Karpas-422 (cell line): ENCODE measurements around the gene CCDC63. TPM values are rescaled to one million over a fixed set of nuclear protein-coding genes. Genes with fewer than 3 reads are reported as not detected.
"Not testable (repeated sequence)": the region's sequence is repeated elsewhere in the genome, so short reads cannot be mapped to it uniquely, and the experiment has no call there.

Experiments used
- DNase-seq: peaks from one replicate; pipeline ENCODE4 v3.0.0-alpha.2; 2015
- H2AFZ ChIP-seq: fragments of 200-600 bp; sonication (generic); 2 replicates; pipeline ENCODE4 v1.6.1; 2014; ENCODE audit warnings: antibody characterized with exemption, low read length, mixed read lengths
- H3K27ac ChIP-seq: fragments of 200-600 bp; sonication (generic); 2 replicates; pipeline ENCODE4 v1.5.1; 2014; ENCODE audit warnings: mild to moderate bottlenecking, low read length, moderate library complexity
- H3K27me3 ChIP-seq: fragments of 200-600 bp; sonication (generic); 2 replicates; pipeline ENCODE4 v1.6.1; 2014; ENCODE audit warnings: low read length, mixed read lengths
- H3K36me3 ChIP-seq: fragments of 200-600 bp; sonication (generic); 2 replicates; pipeline ENCODE4 v1.6.1; 2014; ENCODE audit warnings: low read length, mixed read lengths; ENCODE audit not compliant: insufficient read depth
- H3K4me1 ChIP-seq: fragments of 200-600 bp; sonication (generic); 2 replicates; pipeline ENCODE4 v1.6.1; 2014; ENCODE audit warnings: mild to moderate bottlenecking, low read length, mixed read lengths
- H3K4me2 ChIP-seq: fragments of 200-600 bp; sonication (generic); 2 replicates; pipeline ENCODE4 v1.6.1; 2014; ENCODE audit warnings: low read length, low read depth, mild to moderate bottlenecking; ENCODE audit not compliant: poor library complexity, severe bottlenecking
- H3K4me3 ChIP-seq: fragments of 200-600 bp; sonication (generic); 2 replicates; pipeline ENCODE4 v1.5.1; 2014; ENCODE audit warnings: mild to moderate bottlenecking, antibody characterized with exemption, low read length, mixed read lengths
- H3K79me2 ChIP-seq: fragments of 200-600 bp; sonication (generic); 2 replicates; pipeline ENCODE4 v1.6.1; 2014; ENCODE audit warnings: mild to moderate bottlenecking, low read length, mixed read lengths
- H3K9ac ChIP-seq: fragments of 200-600 bp; sonication (generic); 2 replicates; pipeline ENCODE4 v1.6.0; 2014; ENCODE audit warnings: low read length
- H3K9me2 ChIP-seq: fragments of 200-600 bp; sonication (generic), shearing (Covaris generic); replicated peaks from 2 replicates; pipeline ENCODE4 v1.6.0; 2014; ENCODE audit warnings: mild to moderate bottlenecking, low read length, moderate library complexity; ENCODE audit not compliant: insufficient read depth
- H3K9me3 ChIP-seq: fragments of 300-700, 200-600 bp; sonication (generic); 2 replicates; pipeline ENCODE4 v1.6.1; 2014; ENCODE audit warnings: low read length, mixed read lengths
- H4K20me1 ChIP-seq: fragments of 200-600 bp; sonication (generic); 2 replicates; pipeline ENCODE4 v1.6.1; 2014; ENCODE audit warnings: mild to moderate bottlenecking, antibody characterized with exemption, low read length, low read depth; ENCODE audit not compliant: insufficient read depth
- total RNA-seq: library from RNA; depleted of rRNA; stranded (reverse); fragments of >200 nt; shearing (Covaris generic); gene quantifications from 2 replicates; pipeline ENCODE4 v1.2.3, GENCODE V29; 2014; ENCODE audit warnings: low replicate concordance

CCDC63 gene
- total RNA-seq, 1 experiment from 2014 or later = not detected

DNA sequence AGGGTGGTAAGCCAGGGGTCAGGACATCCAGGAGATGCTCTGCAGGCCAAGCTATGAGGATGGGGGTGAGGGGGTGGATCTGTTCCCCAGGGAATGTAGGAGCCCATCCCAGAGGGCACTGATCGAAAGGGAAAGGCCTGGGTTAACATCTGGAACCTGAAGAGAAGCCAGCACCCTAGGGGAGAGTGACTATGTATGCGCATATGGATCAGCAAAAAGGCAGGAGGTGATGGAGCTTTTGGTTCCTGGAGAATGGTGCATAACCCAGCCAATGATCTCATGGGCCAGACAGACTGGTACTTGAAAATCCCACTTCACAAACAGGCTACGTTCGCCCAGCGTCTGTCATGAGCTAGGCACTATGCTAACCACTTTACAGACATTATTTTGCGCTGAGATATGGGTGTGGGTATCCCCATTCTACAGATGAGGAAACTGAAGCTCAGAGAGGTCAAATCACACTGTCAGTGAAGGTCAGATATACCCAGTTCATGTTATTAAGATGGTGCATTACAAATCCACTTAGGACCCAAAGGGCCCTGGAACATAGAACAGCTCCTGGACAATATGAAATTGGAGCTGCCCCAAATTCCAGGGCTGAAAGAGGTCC lies 1.6 kb downstream of the CCDC63 start:
- Histone ChIP-seq H3K27ac (no peak overlapping the region), H3K4me2 (no peak overlapping the region), H3K9me2 (no peaks in the 10 kb centered on the region), H3K9me3 (no peaks in the 10 kb centered on the region), H3K27me3 (no peaks in the 10 kb centered on the region), H4K20me1 (no peaks in the 10 kb centered on the region), H3K9ac (no peak overlapping the region), H3K4me3 (no peak overlapping the region), H2AFZ (no peak overlapping the region), H3K4me1 (peaks cover 7% of the 10 kb centered on the region), H3K79me2 (no peaks in the 10 kb centered on the region), H3K36me3 (no peaks in the 10 kb centered on the region)
- DNase-seq = peak; percentile 15

DNA sequence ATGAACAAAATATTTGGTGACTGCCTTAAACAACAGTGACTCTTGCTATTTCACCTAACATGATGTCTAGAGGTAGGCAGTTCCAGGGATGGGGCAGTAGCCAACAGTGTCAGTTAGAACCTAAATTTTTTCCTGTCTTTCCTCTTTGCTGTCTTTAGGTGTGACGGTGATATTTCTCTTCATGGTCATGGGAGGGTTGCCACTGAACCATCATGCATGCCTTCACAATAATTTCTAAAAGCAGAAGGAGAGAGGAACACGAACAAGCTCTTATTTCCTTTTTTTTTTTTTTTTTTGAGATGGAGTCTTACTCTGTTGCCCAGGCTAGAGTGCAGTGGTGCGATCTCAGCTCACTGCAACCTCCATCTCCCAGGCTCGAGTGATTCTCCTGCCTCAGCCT lies 2.4 kb downstream of the CCDC63 start:
- no peaks in the 10 kb centered on the region for H4K20me1 ChIP-seq
- H3K27me3 ChIP-seq = no peaks in the 10 kb centered on the region
- no peaks in the 10 kb centered on the region for H3K36me3 ChIP-seq
- no peak overlapping the region for H3K4me2 ChIP-seq
- no peak overlapping the region for H2AFZ ChIP-seq
- H3K9ac ChIP-seq = no peak overlapping the region
- no peaks in the 10 kb centered on the region for H3K9me2 ChIP-seq
- DNase-seq = peak; percentile 34
- no peak overlapping the region for H3K27ac ChIP-seq
- H3K79me2 ChIP-seq = no peaks in the 10 kb centered on the region
- H3K4me1 ChIP-seq = peaks cover 7% of the 10 kb centered on the region
- no peak overlapping the region for H3K4me3 ChIP-seq
- no peaks in the 10 kb centered on the region for H3K9me3 ChIP-seq

DNA sequence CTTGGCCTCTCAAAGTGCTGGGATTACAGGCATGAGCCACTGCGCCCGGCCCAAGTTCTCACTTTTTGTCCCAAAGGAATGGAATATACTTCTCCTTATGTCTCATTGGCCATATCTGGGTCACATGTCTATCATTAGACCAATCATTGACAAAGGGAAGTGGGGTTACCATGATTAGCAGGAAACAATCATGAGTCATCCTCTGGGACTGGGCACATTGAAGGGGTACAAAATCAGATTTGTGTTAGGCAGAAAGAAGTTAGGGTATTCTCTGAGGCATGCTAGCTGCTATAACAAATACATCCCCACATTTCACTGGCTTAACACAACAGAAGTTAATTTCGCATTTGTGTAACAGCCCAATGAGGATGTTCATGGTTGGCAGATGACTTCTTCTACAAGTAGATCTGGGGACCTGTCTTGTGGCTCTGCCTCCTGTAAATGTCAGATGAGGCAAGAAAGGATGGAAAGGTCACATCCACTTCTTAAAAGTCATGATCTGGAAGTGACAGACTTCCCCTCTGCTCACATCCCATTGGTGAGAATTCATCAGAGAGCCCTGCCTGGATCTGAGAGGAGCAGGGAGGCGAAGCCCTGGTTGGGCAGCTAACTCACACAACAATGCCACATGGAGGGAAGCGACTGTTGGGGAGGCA lies 3.1 kb downstream of the CCDC63 start:
- Histone ChIP-seq H3K4me3 (no peak overlapping the region), H4K20me1 (no peaks in the 10 kb centered on the region), H2AFZ (peak overlapping the region; percentile 71; the same call in 1 of the 2 replicates), H3K9me3 (no peaks in the 10 kb centered on the region), H3K4me2 (no peak overlapping the region), H3K9ac (no peak overlapping the region), H3K9me2 (no peaks in the 10 kb centered on the region), H3K36me3 (no peaks in the 10 kb centered on the region), H3K27ac (no peak overlapping the region), H3K4me1 (peaks cover 7% of the 10 kb centered on the region), H3K79me2 (no peaks in the 10 kb centered on the region), H3K27me3 (no peaks in the 10 kb centered on the region)
- peak; percentile 53 for DNase-seq

DNA sequence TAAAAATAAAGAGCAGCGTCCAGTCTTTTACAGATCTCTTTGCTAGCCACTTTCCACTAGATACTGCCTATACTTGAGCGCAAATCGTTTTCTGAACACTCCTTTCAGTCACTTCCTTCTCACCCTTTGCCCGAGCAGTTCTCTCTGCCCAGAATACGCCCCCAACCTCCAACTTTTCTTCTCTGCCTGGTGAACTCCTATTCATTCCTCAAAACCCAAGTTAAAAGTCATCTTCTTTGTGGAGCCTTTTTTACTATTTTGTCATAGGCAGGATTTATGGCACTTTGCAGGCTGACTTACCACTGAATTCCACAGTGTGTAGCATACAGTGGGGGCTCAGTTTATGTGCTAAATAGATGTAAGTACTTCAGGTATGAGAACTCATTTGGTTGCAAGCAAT lies 4.0 kb downstream of the CCDC63 start:
- H3K79me2 ChIP-seq = no peaks in the 10 kb centered on the region
- H3K9ac ChIP-seq = no peak overlapping the region
- peaks cover 7% of the 10 kb centered on the region for H3K4me1 ChIP-seq
- peak; percentile 17 for DNase-seq
- H3K4me2 ChIP-seq = no peak overlapping the region
- H3K27ac ChIP-seq = no peak overlapping the region
- no peak overlapping the region for H2AFZ ChIP-seq
- no peaks in the 10 kb centered on the region for H3K36me3 ChIP-seq
- no peaks in the 10 kb centered on the region for H3K9me2 ChIP-seq
- no peaks in the 10 kb centered on the region for H4K20me1 ChIP-seq
- H3K4me3 ChIP-seq = no peak overlapping the region
- H3K27me3 ChIP-seq = no peaks in the 10 kb centered on the region
- no peaks in the 10 kb centered on the region for H3K9me3 ChIP-seq

DNA sequence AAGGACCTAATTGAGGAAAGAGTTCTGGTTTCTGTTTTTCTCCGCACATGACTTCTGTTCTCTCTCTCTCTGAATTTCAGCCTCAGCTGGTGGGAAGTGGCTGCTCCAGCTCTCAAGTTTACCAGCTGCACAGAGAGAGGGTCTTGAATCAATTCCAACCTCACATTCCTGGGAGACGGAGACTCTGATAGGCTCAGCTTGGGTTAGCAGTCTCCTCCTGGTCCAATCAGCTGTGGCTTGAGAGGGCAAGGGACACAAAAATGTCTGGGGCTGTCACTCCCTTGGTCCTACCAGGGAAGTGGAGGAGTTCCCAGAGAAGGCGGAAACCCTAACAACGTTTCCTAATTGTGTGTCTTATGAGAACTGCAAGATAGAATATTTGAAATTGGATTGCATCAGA lies 7.0 kb downstream of the CCDC63 start:
- DNase-seq = no peak
- Histone ChIP-seq H4K20me1 (no peaks in the 10 kb centered on the region), H3K9me2 (no peaks in the 10 kb centered on the region), H3K36me3 (no peaks in the 10 kb centered on the region), H3K4me2 (no peak overlapping the region), H3K4me1 (peaks cover 4% of the 10 kb centered on the region), H3K79me2 (no peaks in the 10 kb centered on the region), H3K9me3 (no peaks in the 10 kb centered on the region), H3K27ac (no peak overlapping the region), H3K27me3 (no peaks in the 10 kb centered on the region), H3K9ac (no peak overlapping the region), H3K4me3 (no peak overlapping the region), H2AFZ (no peak overlapping the region)

DNA sequence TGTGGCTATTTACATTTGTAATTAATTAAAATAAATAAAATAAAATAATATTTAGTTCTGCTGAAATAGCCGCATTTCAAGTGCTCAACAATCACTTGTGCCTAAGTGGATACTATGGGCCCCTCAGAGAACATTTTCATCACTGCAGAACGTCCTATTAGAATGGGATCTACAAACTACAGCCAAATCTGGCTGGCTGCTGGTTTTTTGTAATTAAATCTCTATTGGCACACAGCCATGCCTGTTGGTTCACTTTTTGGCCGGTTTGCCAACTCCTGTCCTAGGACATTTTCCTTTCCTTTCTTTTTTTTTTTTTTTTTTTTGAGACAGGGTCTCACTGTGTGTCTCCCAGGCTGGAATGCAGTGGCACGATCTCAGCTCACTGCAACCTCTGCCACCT lies 9.8 kb downstream of the CCDC63 start:
- Histone ChIP-seq H2AFZ (no peak overlapping the region), H3K4me1 (no peaks in the 10 kb centered on the region), H3K4me2 (no peak overlapping the region), H3K9ac (no peak overlapping the region), H3K79me2 (no peaks in the 10 kb centered on the region), H3K9me2 (no peaks in the 10 kb centered on the region), H3K4me3 (no peak overlapping the region), H3K36me3 (no peaks in the 10 kb centered on the region), H3K27me3 (no peaks in the 10 kb centered on the region), H4K20me1 (no peaks in the 10 kb centered on the region), H3K9me3 (no peaks in the 10 kb centered on the region), H3K27ac (no peak overlapping the region)
- no peak for DNase-seq

DNA sequence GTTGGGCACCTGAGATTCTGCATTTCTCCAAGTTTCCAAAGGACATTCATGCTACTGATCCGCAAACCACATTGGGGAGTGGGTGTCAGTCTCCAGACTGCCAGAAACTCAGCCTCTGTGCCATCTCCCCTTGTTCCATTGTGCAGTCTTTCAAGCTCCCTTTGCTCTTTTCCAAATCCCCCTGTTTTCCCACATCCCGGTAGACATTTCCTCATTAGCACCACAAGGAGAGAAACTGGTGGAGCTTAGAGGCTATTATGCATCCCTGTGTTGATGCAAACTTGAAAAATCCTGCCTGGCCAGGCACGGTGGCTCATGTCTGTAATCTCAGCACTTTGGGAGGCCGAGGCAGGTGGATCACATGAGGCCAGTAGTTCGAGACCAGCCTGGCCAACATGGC lies 10.7 kb downstream of the CCDC63 start:
- H3K79me2 ChIP-seq = no peaks in the 10 kb centered on the region
- no peaks in the 10 kb centered on the region for H3K27me3 ChIP-seq
- no peak overlapping the region for H3K9ac ChIP-seq
- H4K20me1 ChIP-seq = no peaks in the 10 kb centered on the region
- no peaks in the 10 kb centered on the region for H3K9me2 ChIP-seq
- H3K9me3 ChIP-seq = no peaks in the 10 kb centered on the region
- no peak overlapping the region for H3K4me3 ChIP-seq
- H3K4me2 ChIP-seq = no peak overlapping the region
- H2AFZ ChIP-seq = no peak overlapping the region
- H3K36me3 ChIP-seq = no peaks in the 10 kb centered on the region
- no peak overlapping the region for H3K27ac ChIP-seq
- no peak for DNase-seq
- H3K4me1 ChIP-seq = no peaks in the 10 kb centered on the region

DNA sequence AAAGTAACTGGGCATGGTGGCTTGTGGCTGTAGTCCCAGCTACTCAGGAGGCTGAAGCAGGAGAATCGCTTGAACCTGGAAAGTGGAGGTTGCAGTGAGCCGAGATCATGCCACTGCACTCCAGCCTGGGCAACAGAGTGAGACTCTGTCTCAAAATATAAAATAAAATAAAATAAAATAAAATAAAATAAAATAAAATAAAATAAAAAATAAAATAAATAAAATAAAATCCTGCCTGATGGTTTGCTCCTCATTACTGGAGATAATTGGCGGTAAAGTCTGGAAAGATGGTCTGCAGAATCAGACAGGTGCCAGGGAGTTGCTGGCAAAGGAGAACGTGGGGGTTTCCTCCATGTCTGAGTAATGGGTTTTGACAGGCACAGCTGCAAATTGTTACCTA lies 11.2 kb downstream of the CCDC63 start:
- H3K9ac ChIP-seq, H3K27me3 ChIP-seq, H3K79me2 ChIP-seq, H2AFZ ChIP-seq, H3K27ac ChIP-seq, DNase-seq, H3K4me1 ChIP-seq, H3K36me3 ChIP-seq, H3K9me2 ChIP-seq, H3K4me3 ChIP-seq, H3K9me3 ChIP-seq, H4K20me1 ChIP-seq, H3K4me2 ChIP-seq: not testable (repeated sequence)
